Activated CD8-positive, alpha-beta memory T cell treated with anti-CD3 and anti-CD28 coated beads, Interleukin-2, amount 50 U/mL, for 1 hour (primary cell): Measurements from ENCODE around the gene C16orf92.
"Not testable (repeated sequence)": the region's sequence is repeated elsewhere in the genome, so short reads cannot be mapped to it uniquely, and the experiment has no call there.

Experiments
- DNase-seq: peaks from one replicate; pipeline ENCODE4 v3.0.0-alpha.2; 2020; ENCODE audit errors: extremely low read depth

C16orf92 gene

GRCh38 chr16:30027588-30028437 is 4.8 kb downstream of the C16orf92 start:
- DNase-seq, result no peak

- no peak for DNase-seq
Measured at GRCh38 chr16:30028438-30029076, 5.6 kb downstream of the C16orf92 start.

GRCh38 chr16:30030011-30030685 is 7.2 kb downstream of the C16orf92 start:
- no peak for DNase-seq

- no peak for DNase-seq
Measured at GRCh38 chr16:30030841-30031413, 7.9 kb downstream of the C16orf92 start, which contains the start of gene TLCD3B. Gene TLCD3B, minus strand, starts transcription at chr16:30031271. Its CDS starts 744 bp downstream, at chr16:30030527.

GRCh38 chr16:30031477-30031918 is 8.5 kb downstream of the C16orf92 start:
- DNase-seq, result no peak

GRCh38 chr16:30032083-30032819 is 9.3 kb downstream of the C16orf92 start:
- no peak for DNase-seq

GRCh38 chr16:30033270-30033669 is 10.3 kb downstream of the C16orf92 start:
- no peak for DNase-seq

GRCh38 chr16:30040221-30040620 is 17.2 kb downstream of the C16orf92 start:
- DNase-seq, result no peak

GRCh38 chr16:30040690-30041089 is 17.7 kb downstream of the C16orf92 start:
- DNase-seq, result not testable (repeated sequence)

GRCh38 chr16:30041841-30042240 is 18.8 kb downstream of the C16orf92 start:
- no peak for DNase-seq

GRCh38 chr16:30046178-30046577 is 23.2 kb downstream of the C16orf92 start:
- DNase-seq, result no peak

GRCh38 chr16:30046588-30046987 is 23.6 kb downstream of the C16orf92 start:
- no peak for DNase-seq

- no peak for DNase-seq
Measured at GRCh38 chr16:30049871-30050270, 26.9 kb downstream of the C16orf92 start.

- DNase-seq, result no peak
Measured at GRCh38 chr16:30051518-30051917, 28.5 kb downstream of the C16orf92 start.

GRCh38 chr16:30052671-30053372 is 29.8 kb downstream of the C16orf92 start:
- DNase-seq, result peak; percentile 71

GRCh38 chr16:30053376-30054015 is 30.5 kb downstream of the C16orf92 start:
- DNase-seq, result no peak

GRCh38 chr16:30054451-30054850 is 31.5 kb downstream of the C16orf92 start:
- DNase-seq, result no peak

- no peak for DNase-seq
Measured at GRCh38 chr16:30054959-30055553, 32.1 kb downstream of the C16orf92 start.

- no peak for DNase-seq
Measured at GRCh38 chr16:30060346-30060745, 37.3 kb downstream of the C16orf92 start.
